GM19240 (cell line): ENCODE results near the gene CERT1.
"Not testable (repeated sequence)": the region's sequence is repeated elsewhere in the genome, so short reads cannot be mapped to it uniquely, and the experiment has no call there.

Experiments used
- DNase-seq: peaks from one replicate; pipeline ENCODE4 v3.0.0; 2011; ENCODE audit warnings: low spot score; ENCODE audit not compliant: insufficient read length

Gene CERT1

GRCh38 chr5:75523275-75523674 is 11.8 kb upstream of the CERT1 start:
- DNase-seq: no peak

GRCh38 chr5:75522542-75522941 is 11.1 kb upstream of the CERT1 start:
- no peak for DNase-seq

- no peak for DNase-seq
Observed at GRCh38 chr5:75522025-75522424, 10.6 kb upstream of the CERT1 start.

GRCh38 chr5:75521195-75521594 is 9.8 kb upstream of the CERT1 start:
- DNase-seq: no peak

- no peak for DNase-seq
Observed at GRCh38 chr5:75519761-75520160, 8.3 kb upstream of the CERT1 start.

- DNase-seq: no peak
Observed at GRCh38 chr5:75514323-75514722, 2.9 kb upstream of the CERT1 start.

GRCh38 chr5:75513841-75514240 is 2.4 kb upstream of the CERT1 start:
- no peak for DNase-seq

- DNase-seq: no peak
Observed at GRCh38 chr5:75512383-75513074, 1.1 kb upstream of the CERT1 start.

- no peak for DNase-seq
Observed at GRCh38 chr5:75510836-75511434, 494 bp downstream of the CERT1 start.

GRCh38 chr5:75510417-75510835 is 1.0 kb downstream of the CERT1 start:
- DNase-seq: no peak

- DNase-seq: no peak
Observed at GRCh38 chr5:75509956-75510355, 1.5 kb downstream of the CERT1 start.

- DNase-seq: no peak
Observed at GRCh38 chr5:75509546-75509945, 1.9 kb downstream of the CERT1 start.

GRCh38 chr5:75507841-75508240 is 3.6 kb downstream of the CERT1 start:
- DNase-seq: no peak

- DNase-seq: not testable (repeated sequence)
Observed at GRCh38 chr5:75505112-75505511, 6.3 kb downstream of the CERT1 start.

- not testable (repeated sequence) for DNase-seq
Observed at GRCh38 chr5:75498875-75499274, 12.6 kb downstream of the CERT1 start.

- DNase-seq: no peak
Observed at GRCh38 chr5:75498208-75498777, 13.1 kb downstream of the CERT1 start.

GRCh38 chr5:75496026-75496425 is 15.4 kb downstream of the CERT1 start:
- DNase-seq: no peak

- DNase-seq: no peak
Observed at GRCh38 chr5:75491621-75492020, 19.8 kb downstream of the CERT1 start.

- DNase-seq: not testable (repeated sequence)
Observed at GRCh38 chr5:75489847-75490246, 21.6 kb downstream of the CERT1 start.

GRCh38 chr5:75484605-75485004 is 26.8 kb downstream of the CERT1 start:
- no peak for DNase-seq

GRCh38 chr5:75482482-75482881 is 28.9 kb downstream of the CERT1 start:
- no peak for DNase-seq

- no peak for DNase-seq
Observed at GRCh38 chr5:75481024-75481423, 30.4 kb downstream of the CERT1 start.

GRCh38 chr5:75475364-75475763 is 36.1 kb downstream of the CERT1 start:
- DNase-seq: no peak
